H9 (cell line): Measurements from ENCODE around the gene MRPL3. TPM values are rescaled to one million over a fixed set of nuclear protein-coding genes. Genes with fewer than 3 reads are reported as not detected.

Source experiments
- DNase-seq: peaks from one replicate; pipeline ENCODE4 v3.0.0-alpha.2; 2017
- H2AFZ ChIP-seq: one replicate; pipeline ENCODE4 v1.6.1; 2013; ENCODE audit warnings: mild to moderate bottlenecking, low read length, control low read depth, moderate library complexity
- H2AK5ac ChIP-seq: 2 replicates; pipeline ENCODE4 v1.6.1; 2013; ENCODE audit warnings: low read length, control low read depth, mixed read lengths; ENCODE audit not compliant: insufficient read length
- H2BK120ac ChIP-seq: one replicate; pipeline ENCODE4 v1.6.1; 2013; ENCODE audit warnings: low read depth, mild to moderate bottlenecking, low read length, control low read depth, inconsistent platforms; ENCODE audit not compliant: poor library complexity, severe bottlenecking
- H2BK12ac ChIP-seq: 2 replicates; pipeline ENCODE4 v1.6.1; 2013; ENCODE audit warnings: low read length, control low read depth, mixed read lengths, low read depth; ENCODE audit not compliant: insufficient read length
- H2BK15ac ChIP-seq: 2 replicates; pipeline ENCODE4 v1.6.1; 2013; ENCODE audit warnings: low read depth, low read length, control low read depth
- H2BK20ac ChIP-seq: one replicate; pipeline ENCODE4 v1.6.1; 2013; ENCODE audit warnings: low read depth, mild to moderate bottlenecking, low read length, control low read depth, inconsistent platforms; ENCODE audit not compliant: poor library complexity, severe bottlenecking
- H2BK5ac ChIP-seq: 2 replicates; pipeline ENCODE4 v1.6.1; 2013; ENCODE audit warnings: low read length, control low read depth, mixed read lengths; ENCODE audit not compliant: insufficient read length
- H3K14ac ChIP-seq: 2 replicates; pipeline ENCODE4 v1.6.1; 2013; ENCODE audit warnings: low read length, control low read depth; ENCODE audit not compliant: insufficient read depth
- H3K18ac ChIP-seq: 2 replicates; pipeline ENCODE4 v1.6.1; 2013; ENCODE audit warnings: low read depth, mild to moderate bottlenecking, mixed read lengths, low read length, control low read depth; ENCODE audit not compliant: insufficient read length
- H3K23ac ChIP-seq: 2 replicates; pipeline ENCODE4 v1.6.1; 2013; ENCODE audit warnings: low read length, control low read depth, mixed read lengths, low read depth; ENCODE audit not compliant: insufficient read length
- H3K23me2 ChIP-seq: 2 replicates; pipeline ENCODE4 v1.6.1; 2013; ENCODE audit warnings: low read depth, mild to moderate bottlenecking, mixed read lengths, low read length, control low read depth; ENCODE audit not compliant: insufficient read length, poor library complexity, severe bottlenecking
- H3K27ac ChIP-seq: 2 replicates; pipeline ENCODE4 v1.5.1; 2013; ENCODE audit warnings: low read length, control low read depth, mixed read lengths, low read depth; ENCODE audit not compliant: insufficient read length
- H3K27me3 ChIP-seq: 2 replicates; pipeline ENCODE4 v1.6.1; 2013; ENCODE audit warnings: low read length, control low read depth, inconsistent platforms; ENCODE audit not compliant: insufficient read depth
- H3K4ac ChIP-seq: 2 replicates; pipeline ENCODE4 v1.6.1; 2013; ENCODE audit warnings: low read depth, mild to moderate bottlenecking, control low read depth, inconsistent platforms, low read length, moderate library complexity
- H3K4me1 ChIP-seq: 2 replicates; pipeline ENCODE4 v1.6.1; 2013; ENCODE audit warnings: low read length, control low read depth, inconsistent platforms; ENCODE audit not compliant: insufficient read depth
- H3K4me2 ChIP-seq: 2 replicates; pipeline ENCODE4 v1.6.1; 2013; ENCODE audit warnings: low read length, control low read depth, mixed read lengths; ENCODE audit not compliant: insufficient read length, insufficient read depth
- H3K56ac ChIP-seq: 2 replicates; pipeline ENCODE4 v1.6.1; 2013; ENCODE audit warnings: low read depth, mild to moderate bottlenecking, mixed read lengths, low read length, control low read depth; ENCODE audit not compliant: insufficient read length
- H3K79me1 ChIP-seq: 2 replicates; pipeline ENCODE4 v1.6.1; 2013; ENCODE audit warnings: low read depth, mild to moderate bottlenecking, moderate library complexity, low read length, control low read depth, inconsistent platforms; ENCODE audit not compliant: insufficient read depth, poor library complexity, severe bottlenecking
- H3K79me2 ChIP-seq: 2 replicates; pipeline ENCODE4 v1.6.1; 2013; ENCODE audit warnings: low read length, control low read depth, inconsistent platforms; ENCODE audit not compliant: insufficient read depth
- H3K9ac ChIP-seq: 2 replicates; pipeline ENCODE4 v1.6.1; 2013; ENCODE audit warnings: low read length, control low read depth, mixed read lengths; ENCODE audit not compliant: insufficient read length; ENCODE audit errors: extremely low read depth
- H3K9me3 ChIP-seq: one replicate; pipeline ENCODE4 v1.6.1; 2013; ENCODE audit warnings: low read depth, low read length, inconsistent platforms; ENCODE audit not compliant: control insufficient read depth
- H3T11ph ChIP-seq: one replicate; pipeline ENCODE4 v1.6.1; 2013; ENCODE audit warnings: mild to moderate bottlenecking, low read length, control low read depth, inconsistent platforms
- H4K20me1 ChIP-seq: one replicate; pipeline ENCODE4 v1.6.1; 2013; ENCODE audit not compliant: control insufficient read depth, insufficient read length, insufficient read depth
- H4K5ac ChIP-seq: 2 replicates; pipeline ENCODE4 v1.6.1; 2013; ENCODE audit warnings: low read depth, mild to moderate bottlenecking, mixed read lengths, low read length, control low read depth; ENCODE audit not compliant: insufficient read length
- H4K8ac ChIP-seq: replicated peaks from 2 replicates; pipeline ENCODE4 v1.6.1; 2013; ENCODE audit warnings: low read length, control low read depth, mixed read lengths, low read depth; ENCODE audit not compliant: insufficient read length
- H4K91ac ChIP-seq: 2 replicates; pipeline ENCODE4 v1.6.1; 2013; ENCODE audit warnings: low read depth, mild to moderate bottlenecking, moderate library complexity, mixed read lengths, low read length, control low read depth; ENCODE audit not compliant: insufficient read length
- H3K27ac Mint-ChIP-seq, 3 experiments: 2 replicates in 2 of 3; 3 replicates in 1 of 3; pipeline ENCODE4 v1.8.0; 2020 to 2021; ENCODE audit warnings: mixed read lengths in 3 of 3, mild to moderate bottlenecking in 1 of 3, moderate library complexity in 1 of 3
- H3K27me3 Mint-ChIP-seq: 2 replicates; pipeline ENCODE4 v1.8.0; 2021; ENCODE audit warnings: low read depth, mild to moderate bottlenecking, moderate library complexity, mixed read lengths
- H3K36me3 Mint-ChIP-seq, 3 experiments: 2 replicates in 2 of 3; 3 replicates in 1 of 3; pipeline ENCODE4 v1.8.0; 2020 to 2021; ENCODE audit warnings: low read depth in 3 of 3, mixed read lengths in 3 of 3; ENCODE audit not compliant: insufficient read depth in 1 of 3
- H3K4me1 Mint-ChIP-seq, 2 experiments: 2 replicates each; pipeline ENCODE4 v1.8.0; 2020; ENCODE audit warnings: mixed read lengths in 2 of 2
- H3K4me3 Mint-ChIP-seq, 2 experiments: 2 replicates in 1 of 2; 3 replicates in 1 of 2; pipeline ENCODE4 v1.8.0; 2020 to 2021; ENCODE audit warnings: mild to moderate bottlenecking in 2 of 2, mixed read lengths in 2 of 2, moderate library complexity in 1 of 2
- H3K9me3 Mint-ChIP-seq, 2 experiments: 2 replicates in 1 of 2; 3 replicates in 1 of 2; pipeline ENCODE4 v1.8.0; 2020; ENCODE audit warnings: mild to moderate bottlenecking in 2 of 2, mixed read lengths in 2 of 2, moderate library complexity in 1 of 2
- total RNA-seq: library from RNA; stranded (reverse); gene quantifications from 2 replicates; pipeline ENCODE4 v1.2.1, GENCODE V29; 2021
- TF ChIP-seq, protein P1 (sequence below): fragments of 200-600 bp; sonication (generic); conservative IDR thresholded peaks from 3 replicates; pipeline ENCODE4 v1.8.0; 2021; ENCODE audit warnings: antibody characterized with exemption, mild to moderate bottlenecking

The MRPL3 gene
- total RNA-seq, 1 experiment from 2014 or later = 154 TPM

DNA sequence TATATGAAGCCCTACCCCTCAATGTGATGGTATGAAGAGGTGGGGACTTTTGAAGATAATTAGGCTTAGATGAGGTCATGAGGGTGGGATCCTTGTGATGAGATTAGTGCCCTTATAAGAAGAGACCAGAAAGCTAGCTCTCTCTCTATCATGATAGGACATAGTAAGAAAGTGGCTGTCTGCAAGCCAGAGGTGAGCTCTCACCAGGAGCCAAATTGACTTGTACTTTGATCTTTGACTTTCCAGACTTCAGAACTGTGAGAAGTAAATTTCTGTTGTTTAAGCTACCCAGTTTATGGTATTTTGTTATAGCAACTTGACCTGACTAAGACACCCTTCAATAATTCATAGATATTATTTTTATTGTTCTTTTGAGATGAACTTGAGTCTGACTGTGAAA lies 29.9 kb upstream of the MRPL3 start:
- Histone ChIP-seq H3K79me2 (no peaks in the 10 kb centered on the region), H3K79me1 (no peaks in the 10 kb centered on the region), H3K27me3 (no peaks in the 10 kb centered on the region), H2AK5ac (no peak overlapping the region), H4K20me1 (no peaks in the 10 kb centered on the region), H3K9me3 (no peaks in the 10 kb centered on the region), H3K18ac (no peak overlapping the region), H3K27ac (no peak overlapping the region), H3K4me1 (peaks cover 6% of the 10 kb centered on the region; the same call in 1 of the 2 replicates), H2BK5ac (no peak overlapping the region), H3T11ph (no peak overlapping the region), H2BK120ac (no peak overlapping the region), H4K91ac (no peak overlapping the region), H3K4me2 (no peak overlapping the region), H3K4ac (no peak overlapping the region), H4K8ac (no peak overlapping the region), H4K5ac (no peak overlapping the region), H2BK15ac (no peak overlapping the region), H2BK20ac (no peak overlapping the region), H3K23me2 (no peaks in the 10 kb centered on the region), H3K56ac (no peak overlapping the region), H3K14ac (no peak overlapping the region), H3K23ac (no peak overlapping the region), H2AFZ (no peak overlapping the region), H3K9ac (no peak overlapping the region), H2BK12ac (no peak overlapping the region)
- Mint-ChIP-seq H3K4me3 (no peak overlapping the region), H3K27me3 (0 out of 2 replicates have a peak, but pooled peaks cover 3% of the 10 kb centered on the region), H3K9me3 (no peaks in the 10 kb centered on the region), H3K4me1 (peaks cover 18 to 22% of the 10 kb centered on the region in 2 experiments), H3K27ac (no peak overlapping the region), H3K36me3 (no peaks in the 10 kb centered on the region)
- TF ChIP-seq, protein P1, sequence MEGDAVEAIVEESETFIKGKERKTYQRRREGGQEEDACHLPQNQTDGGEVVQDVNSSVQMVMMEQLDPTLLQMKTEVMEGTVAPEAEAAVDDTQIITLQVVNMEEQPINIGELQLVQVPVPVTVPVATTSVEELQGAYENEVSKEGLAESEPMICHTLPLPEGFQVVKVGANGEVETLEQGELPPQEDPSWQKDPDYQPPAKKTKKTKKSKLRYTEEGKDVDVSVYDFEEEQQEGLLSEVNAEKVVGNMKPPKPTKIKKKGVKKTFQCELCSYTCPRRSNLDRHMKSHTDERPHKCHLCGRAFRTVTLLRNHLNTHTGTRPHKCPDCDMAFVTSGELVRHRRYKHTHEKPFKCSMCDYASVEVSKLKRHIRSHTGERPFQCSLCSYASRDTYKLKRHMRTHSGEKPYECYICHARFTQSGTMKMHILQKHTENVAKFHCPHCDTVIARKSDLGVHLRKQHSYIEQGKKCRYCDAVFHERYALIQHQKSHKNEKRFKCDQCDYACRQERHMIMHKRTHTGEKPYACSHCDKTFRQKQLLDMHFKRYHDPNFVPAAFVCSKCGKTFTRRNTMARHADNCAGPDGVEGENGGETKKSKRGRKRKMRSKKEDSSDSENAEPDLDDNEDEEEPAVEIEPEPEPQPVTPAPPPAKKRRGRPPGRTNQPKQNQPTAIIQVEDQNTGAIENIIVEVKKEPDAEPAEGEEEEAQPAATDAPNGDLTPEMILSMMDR = no peak
- DNase-seq = no peak
